Measurements from ENCODE around the gene PUS10.
"Not testable (repeated sequence)": the region's sequence is repeated elsewhere in the genome, so short reads cannot be mapped to it uniquely, and the experiment has no call there.

Gene PUS10

DNA sequence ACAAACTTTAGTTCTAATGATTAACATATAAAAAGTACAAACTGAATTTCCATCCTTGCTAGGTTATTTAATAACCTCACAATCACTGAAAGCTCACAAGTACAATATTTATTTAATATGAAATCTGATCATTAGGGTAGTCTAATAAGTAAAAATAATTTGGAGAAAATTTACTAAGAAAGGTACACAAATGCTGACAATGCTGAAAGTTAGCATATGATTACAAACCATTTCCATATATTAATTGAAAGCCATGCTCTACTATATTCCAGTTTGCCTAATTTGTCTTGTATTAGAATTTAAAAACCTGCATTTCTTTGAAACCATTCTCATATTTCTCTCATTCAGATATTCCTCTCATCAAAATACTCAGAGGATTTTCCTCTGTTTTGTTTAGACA is 8.7 kb downstream of the PUS10 start:
- no peaks in the 10 kb centered on the region for H3K9me3 ChIP-seq (ENCODE audit: control insufficient read depth, low read depth, low read length)
- H3K27me3 ChIP-seq (ENCODE audit: control insufficient read depth, insufficient read depth, low read length), result no peaks in the 10 kb centered on the region
- H3K27ac ChIP-seq (ENCODE audit: low read length), result no peak overlapping the region
- H3K36me3 ChIP-seq (ENCODE audit: control insufficient read depth, low read depth, low read length), result no peaks in the 10 kb centered on the region
- no peaks in the 10 kb centered on the region for H3K4me1 ChIP-seq (ENCODE audit: control insufficient read depth, low read depth, low read length)
- no peak overlapping the region for H3K4me3 ChIP-seq (ENCODE audit: low read length)
- H3K9ac ChIP-seq (ENCODE audit: low read length), result no peak overlapping the region

DNA sequence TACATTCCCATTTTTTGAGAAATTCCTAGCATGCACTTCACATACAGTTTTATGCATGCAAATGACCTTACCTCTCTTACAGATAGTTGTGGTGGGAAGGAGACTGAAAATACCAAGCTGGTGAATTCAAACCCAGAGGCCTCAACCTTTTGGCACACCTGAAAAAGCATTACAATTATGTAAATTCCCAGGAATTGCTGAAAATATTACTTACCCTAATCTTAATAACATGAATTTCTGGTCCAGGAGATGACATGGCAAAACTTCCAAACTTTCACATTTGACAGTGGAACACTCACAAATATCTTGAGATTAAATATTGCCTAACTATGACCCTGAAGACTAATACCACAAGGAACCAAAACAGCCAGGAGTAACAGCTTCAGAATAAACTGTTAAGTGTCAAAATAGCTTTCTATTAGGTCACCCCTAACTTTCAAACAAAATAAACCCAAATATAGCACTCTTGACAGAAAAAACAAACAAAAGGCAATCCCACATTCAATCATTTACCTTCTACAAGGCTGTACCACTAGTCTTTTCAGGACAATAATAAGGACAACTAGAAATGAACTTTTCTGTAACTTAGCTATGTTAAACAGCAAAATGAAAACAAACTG is 11.5 kb downstream of the PUS10 start:
- Histone ChIP-seq H3K27ac (ENCODE audit: low read length) (no peak overlapping the region), H3K9me3 (ENCODE audit: control insufficient read depth, low read depth, low read length) (no peaks in the 10 kb centered on the region)

DNA sequence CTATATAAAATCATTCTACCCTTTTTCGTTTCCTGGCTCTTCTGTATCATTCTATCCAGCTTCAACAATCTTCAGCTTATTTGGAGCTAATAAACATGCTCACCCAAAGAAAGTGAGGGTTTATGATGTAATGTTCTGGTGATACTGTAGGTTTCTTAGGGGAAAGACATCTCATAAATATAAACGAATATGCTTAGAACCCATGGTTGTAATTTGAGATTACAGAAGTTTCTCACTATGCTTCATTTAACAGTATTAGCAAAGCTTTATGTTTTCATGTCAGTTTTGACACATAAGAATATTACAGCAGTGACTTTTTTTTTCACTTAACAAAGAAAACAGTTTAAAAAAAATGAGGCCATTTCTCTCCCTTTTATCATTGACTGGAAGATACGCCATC is 12.3 kb downstream of the PUS10 start:
- no peak overlapping the region for H3K4me3 ChIP-seq (ENCODE audit: low read length)
- H3K27me3 ChIP-seq (ENCODE audit: control insufficient read depth, insufficient read depth, low read length), result no peaks in the 10 kb centered on the region

More for the DNA sequence above, 11.5 kb downstream of the PUS10 start:
- no peak overlapping the region for H3K9ac ChIP-seq (ENCODE audit: low read length)
- H3K4me3 ChIP-seq (ENCODE audit: low read length), result no peak overlapping the region
- H3K27me3 ChIP-seq (ENCODE audit: control insufficient read depth, insufficient read depth, low read length), result no peaks in the 10 kb centered on the region
- no peaks in the 10 kb centered on the region for H3K36me3 ChIP-seq (ENCODE audit: control insufficient read depth, low read depth, low read length)
- H3K4me1 ChIP-seq (ENCODE audit: control insufficient read depth, low read depth, low read length), result no peaks in the 10 kb centered on the region

DNA sequence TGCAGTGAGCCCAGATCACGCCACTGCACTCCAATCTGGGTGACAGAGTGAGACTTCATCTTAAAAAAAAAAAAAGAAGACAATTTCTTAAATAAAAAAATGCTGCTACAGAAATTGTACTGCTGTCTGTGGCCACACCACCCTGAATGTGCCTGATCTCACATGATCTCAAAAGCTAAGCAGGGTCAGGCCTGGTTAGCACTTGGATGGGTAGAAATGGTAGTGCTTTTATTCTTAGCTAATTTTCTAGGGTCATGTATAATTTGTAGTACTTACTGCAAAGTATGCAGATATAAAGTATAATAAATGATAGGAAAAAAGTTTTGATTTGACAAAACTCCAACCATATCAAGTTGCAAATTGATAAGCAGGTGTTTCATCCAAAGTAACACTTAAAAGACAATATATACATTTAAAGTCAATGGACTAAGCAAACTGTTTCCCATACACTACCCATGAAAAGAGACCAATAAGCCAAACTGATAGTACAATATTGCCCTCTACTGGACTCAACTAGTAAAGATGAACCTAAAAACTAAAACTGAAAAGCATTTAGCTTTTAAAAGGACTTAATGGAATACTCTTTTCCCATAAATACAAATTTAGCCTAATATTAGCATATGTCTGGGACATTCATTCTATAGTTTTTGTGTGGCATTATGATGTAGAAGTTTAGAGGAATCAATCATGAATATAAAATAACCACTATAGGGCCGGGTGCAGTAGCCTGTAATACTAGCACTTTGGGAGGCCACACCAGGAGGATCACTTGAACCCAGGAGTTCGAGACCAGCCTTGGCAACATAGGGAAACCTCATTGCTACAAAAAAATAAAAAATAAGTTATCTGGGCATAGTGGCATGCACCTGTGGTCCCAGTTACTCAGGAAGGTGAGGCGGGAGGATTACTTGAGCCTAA is 19.2 kb downstream of the PUS10 start:
- Histone ChIP-seq H3K27me3 (ENCODE audit: control insufficient read depth, insufficient read depth, low read length) (no peaks in the 10 kb centered on the region), H3K36me3 (ENCODE audit: control insufficient read depth, low read depth, low read length) (no peaks in the 10 kb centered on the region), H3K9ac (ENCODE audit: low read length) (no peak overlapping the region), H3K9me3 (ENCODE audit: control insufficient read depth, low read depth, low read length) (no peaks in the 10 kb centered on the region), H3K4me3 (ENCODE audit: low read length) (no peak overlapping the region), H3K27ac (ENCODE audit: low read length) (no peak overlapping the region), H3K4me1 (ENCODE audit: control insufficient read depth, low read depth, low read length) (no peaks in the 10 kb centered on the region)

More for the DNA sequence above, 12.3 kb downstream of the PUS10 start:
- Histone ChIP-seq H3K36me3 (ENCODE audit: control insufficient read depth, low read depth, low read length) (no peaks in the 10 kb centered on the region), H3K9me3 (ENCODE audit: control insufficient read depth, low read depth, low read length) (no peaks in the 10 kb centered on the region), H3K9ac (ENCODE audit: low read length) (no peak overlapping the region), H3K4me1 (ENCODE audit: control insufficient read depth, low read depth, low read length) (no peaks in the 10 kb centered on the region), H3K27ac (ENCODE audit: low read length) (no peak overlapping the region)

DNA sequence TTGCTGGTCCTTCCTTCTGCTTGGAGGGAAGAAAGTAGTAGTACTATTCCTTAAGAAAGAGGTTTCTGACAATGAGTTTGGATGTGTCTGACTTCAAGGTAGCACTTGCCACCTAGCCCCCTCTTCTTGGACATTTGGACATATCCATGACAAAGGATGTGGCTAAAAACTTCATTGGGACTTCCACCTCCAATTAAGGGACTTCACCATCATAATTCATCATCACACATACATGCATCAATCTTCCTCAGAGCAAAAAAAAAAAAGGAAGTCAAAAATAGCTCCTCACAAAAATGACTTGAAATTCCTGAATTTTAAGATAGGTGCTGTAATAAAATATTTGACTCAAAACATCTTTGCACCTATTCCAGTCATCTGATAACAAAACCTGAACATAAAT is 23.9 kb downstream of the PUS10 start:
- H3K27ac ChIP-seq (ENCODE audit: low read length), result no peak overlapping the region
- H3K36me3 ChIP-seq (ENCODE audit: control insufficient read depth, low read depth, low read length), result no peaks in the 10 kb centered on the region
- no peaks in the 10 kb centered on the region for H3K27me3 ChIP-seq (ENCODE audit: control insufficient read depth, insufficient read depth, low read length)
- peaks cover 12% of the 10 kb centered on the region for H3K9me3 ChIP-seq (ENCODE audit: control insufficient read depth, low read depth, low read length)
- no peak overlapping the region for H3K4me3 ChIP-seq (ENCODE audit: low read length)
- H3K9ac ChIP-seq (ENCODE audit: low read length), result no peak overlapping the region
- H3K4me1 ChIP-seq (ENCODE audit: control insufficient read depth, low read depth, low read length), result no peaks in the 10 kb centered on the region

DNA sequence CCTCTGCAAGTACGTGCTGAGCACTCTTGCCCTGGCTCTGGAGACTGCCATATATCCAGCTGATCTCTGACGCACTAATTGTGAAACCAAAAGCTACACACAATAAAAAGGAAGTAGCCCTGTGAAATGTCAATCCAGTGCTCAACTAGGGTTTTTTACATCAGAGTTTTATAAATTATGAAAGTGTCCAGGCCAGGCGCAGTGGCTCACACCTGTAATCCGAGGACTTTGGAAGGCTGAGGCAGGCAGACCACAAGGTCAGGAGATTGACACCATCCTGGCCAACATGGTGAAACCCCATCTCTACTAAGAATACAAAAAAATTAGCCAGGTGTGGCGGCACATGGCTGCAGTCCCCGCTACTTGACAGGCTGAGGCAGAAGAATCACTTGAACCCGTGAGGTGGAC is 25.1 kb downstream of the PUS10 start:
- Histone ChIP-seq H3K36me3 (ENCODE audit: control insufficient read depth, low read depth, low read length) (no peaks in the 10 kb centered on the region), H3K4me3 (ENCODE audit: low read length) (no peak overlapping the region), H3K27me3 (ENCODE audit: control insufficient read depth, insufficient read depth, low read length) (no peaks in the 10 kb centered on the region), H3K4me1 (ENCODE audit: control insufficient read depth, low read depth, low read length) (no peaks in the 10 kb centered on the region), H3K27ac (ENCODE audit: low read length) (no peak overlapping the region), H3K9me3 (ENCODE audit: control insufficient read depth, low read depth, low read length) (peaks cover 12% of the 10 kb centered on the region), H3K9ac (ENCODE audit: low read length) (no peak overlapping the region)

DNA sequence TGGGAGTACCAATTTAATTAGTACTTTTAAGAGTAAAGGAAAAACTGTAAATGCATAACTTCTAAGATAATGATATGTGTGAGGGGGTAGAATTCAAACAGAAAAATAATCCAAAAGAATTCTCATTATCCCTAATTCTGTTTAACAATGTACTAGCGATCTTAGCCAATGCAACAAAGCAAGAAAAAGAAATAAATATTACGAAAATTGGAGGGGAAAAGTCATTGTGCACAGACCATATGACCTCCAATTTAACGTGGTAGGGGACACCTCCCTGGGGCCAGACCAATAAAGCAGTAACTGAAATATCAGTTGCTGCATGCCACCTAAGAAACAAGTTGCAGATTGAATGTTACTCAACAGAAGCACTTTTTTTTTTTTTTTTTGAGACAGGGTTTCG is 26.4 kb downstream of the PUS10 start:
- Histone ChIP-seq H3K4me1 (ENCODE audit: control insufficient read depth, low read depth, low read length) (no peaks in the 10 kb centered on the region), H3K27me3 (ENCODE audit: control insufficient read depth, insufficient read depth, low read length) (no peaks in the 10 kb centered on the region)

DNA sequence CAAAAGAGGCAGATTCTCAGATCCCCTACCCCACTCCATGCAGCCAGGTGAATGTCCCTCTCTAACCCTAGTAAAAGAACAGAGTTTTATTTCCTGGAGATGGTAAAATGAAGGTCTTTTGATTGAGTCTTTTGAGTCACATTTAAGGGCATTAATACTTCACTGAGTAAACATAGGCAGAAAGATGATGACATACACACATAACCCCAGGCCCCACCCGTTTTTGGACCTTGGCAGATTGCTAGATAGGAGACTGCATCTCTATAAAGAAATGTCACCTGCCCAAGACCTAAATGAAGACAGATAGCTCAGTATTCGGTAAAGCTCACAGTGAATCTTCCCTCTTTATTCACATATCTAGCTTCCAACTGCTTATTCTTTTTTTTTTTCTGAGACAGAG is 28.8 kb downstream of the PUS10 start:
- Histone ChIP-seq H3K27ac (ENCODE audit: low read length) (no peak overlapping the region), H3K4me1 (ENCODE audit: control insufficient read depth, low read depth, low read length) (no peaks in the 10 kb centered on the region)

More for the DNA sequence above, 26.4 kb downstream of the PUS10 start:
- Histone ChIP-seq H3K9me3 (ENCODE audit: control insufficient read depth, low read depth, low read length) (peaks cover 12% of the 10 kb centered on the region), H3K36me3 (ENCODE audit: control insufficient read depth, low read depth, low read length) (no peaks in the 10 kb centered on the region), H3K4me3 (ENCODE audit: low read length) (no peak overlapping the region), H3K9ac (ENCODE audit: low read length) (no peak overlapping the region), H3K27ac (ENCODE audit: low read length) (no peak overlapping the region)

DNA sequence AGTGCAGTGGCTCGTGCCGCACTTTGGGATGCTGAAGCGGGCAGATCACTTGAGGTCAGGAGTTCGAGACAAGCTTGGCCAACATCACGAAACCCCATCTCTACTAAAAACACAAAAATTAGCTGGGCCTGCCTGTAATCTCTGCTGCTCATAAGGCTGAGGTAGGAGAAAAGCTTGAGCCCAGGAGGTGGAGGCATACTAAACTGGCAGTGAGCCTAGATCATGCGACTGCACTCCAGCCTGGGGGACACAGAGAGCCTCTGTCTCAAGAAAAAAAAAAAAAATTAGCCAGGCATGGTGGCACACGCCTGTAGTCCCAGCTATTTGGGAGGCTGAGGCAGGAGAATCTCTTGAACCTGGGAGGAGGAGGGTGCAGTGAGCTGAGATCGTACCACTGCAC is 30.4 kb downstream of the PUS10 start:
- not testable (repeated sequence) for H3K36me3 ChIP-seq (ENCODE audit: control insufficient read depth, low read depth, low read length); H3K9ac ChIP-seq (ENCODE audit: low read length); H3K4me1 ChIP-seq (ENCODE audit: control insufficient read depth, low read depth, low read length); H3K27me3 ChIP-seq (ENCODE audit: control insufficient read depth, insufficient read depth, low read length); H3K4me3 ChIP-seq (ENCODE audit: low read length); H3K27ac ChIP-seq (ENCODE audit: low read length)
- H3K9me3 ChIP-seq (ENCODE audit: control insufficient read depth, low read depth, low read length), result peaks cover 12% of the 10 kb centered on the region

More for the DNA sequence above, 28.8 kb downstream of the PUS10 start:
- Histone ChIP-seq H3K36me3 (ENCODE audit: control insufficient read depth, low read depth, low read length) (no peaks in the 10 kb centered on the region), H3K9me3 (ENCODE audit: control insufficient read depth, low read depth, low read length) (peaks cover 12% of the 10 kb centered on the region), H3K27me3 (ENCODE audit: control insufficient read depth, insufficient read depth, low read length) (no peaks in the 10 kb centered on the region), H3K4me3 (ENCODE audit: low read length) (no peak overlapping the region), H3K9ac (ENCODE audit: low read length) (no peak overlapping the region)

DNA sequence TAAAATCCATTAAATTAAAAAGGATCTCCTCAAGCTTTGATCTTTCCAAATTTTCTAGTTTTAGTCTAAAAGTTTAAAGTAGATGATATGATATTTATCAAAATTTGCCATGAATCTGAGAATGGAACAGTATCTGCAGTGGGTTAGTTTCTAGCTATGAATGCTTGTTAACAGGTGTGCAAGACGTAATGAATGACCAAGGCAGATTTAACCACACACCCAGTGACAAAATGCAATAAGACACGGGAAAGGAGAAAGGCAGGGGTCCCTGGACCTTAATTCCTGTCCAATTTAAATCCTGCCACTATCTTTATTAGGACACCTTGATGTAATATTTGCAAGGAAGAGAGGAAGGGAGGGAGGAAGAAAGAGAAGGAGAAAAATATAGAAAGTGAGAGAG is 31.0 kb downstream of the PUS10 start:
- Histone ChIP-seq H3K27ac (ENCODE audit: low read length) (no peak overlapping the region), H3K36me3 (ENCODE audit: control insufficient read depth, low read depth, low read length) (no peaks in the 10 kb centered on the region), H3K27me3 (ENCODE audit: control insufficient read depth, insufficient read depth, low read length) (no peaks in the 10 kb centered on the region), H3K9me3 (ENCODE audit: control insufficient read depth, low read depth, low read length) (peaks cover 9% of the 10 kb centered on the region), H3K4me3 (ENCODE audit: low read length) (no peak overlapping the region), H3K4me1 (ENCODE audit: control insufficient read depth, low read depth, low read length) (no peaks in the 10 kb centered on the region), H3K9ac (ENCODE audit: low read length) (no peak overlapping the region)

DNA sequence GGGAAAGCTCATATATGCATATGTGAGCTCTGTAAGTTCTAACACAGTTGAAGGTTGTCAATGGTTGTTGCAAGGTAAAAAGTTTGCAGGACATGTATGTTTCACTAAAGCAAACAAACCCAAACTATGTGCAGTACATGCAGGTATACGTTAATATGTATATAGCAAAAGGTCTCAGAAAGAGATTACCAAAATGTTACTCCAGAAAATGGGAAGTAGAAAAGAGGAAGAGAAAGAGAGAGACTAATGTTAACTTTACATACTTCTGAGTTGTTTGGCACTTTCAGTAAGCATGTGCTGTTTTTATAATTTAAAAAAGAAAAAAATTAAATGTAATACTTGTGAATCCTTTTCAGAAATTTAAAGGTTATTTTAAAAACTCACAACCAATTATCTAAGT is 33.3 kb downstream of the PUS10 start:
- Histone ChIP-seq H3K4me1 (ENCODE audit: control insufficient read depth, low read depth, low read length) (no peaks in the 10 kb centered on the region), H3K9me3 (ENCODE audit: control insufficient read depth, low read depth, low read length) (no peaks in the 10 kb centered on the region), H3K27me3 (ENCODE audit: control insufficient read depth, insufficient read depth, low read length) (no peaks in the 10 kb centered on the region), H3K9ac (ENCODE audit: low read length) (no peak overlapping the region), H3K36me3 (ENCODE audit: control insufficient read depth, low read depth, low read length) (no peaks in the 10 kb centered on the region), H3K4me3 (ENCODE audit: low read length) (no peak overlapping the region), H3K27ac (ENCODE audit: low read length) (no peak overlapping the region)

DNA sequence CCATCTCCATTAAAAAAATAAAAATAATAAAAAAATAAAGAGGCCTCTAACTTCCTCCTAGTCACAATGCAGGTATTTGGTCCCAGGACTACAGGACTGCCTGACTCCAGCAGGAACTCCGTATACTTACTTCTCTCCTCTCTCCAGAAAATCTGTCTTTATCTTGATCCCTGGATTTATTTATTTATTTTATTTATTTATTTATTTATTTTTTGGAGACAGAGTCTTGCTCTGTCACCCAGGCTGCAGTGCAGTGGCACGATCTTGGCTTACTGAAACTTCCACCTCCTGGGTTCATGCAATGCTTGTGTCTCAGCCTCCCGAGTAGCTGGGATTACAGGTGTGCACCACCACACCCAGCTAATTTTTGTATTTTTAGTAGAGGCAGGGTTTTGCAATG is 36.0 kb downstream of the PUS10 start:
- H3K9ac ChIP-seq (ENCODE audit: low read length); H3K27ac ChIP-seq (ENCODE audit: low read length); H3K4me1 ChIP-seq (ENCODE audit: control insufficient read depth, low read depth, low read length); H3K4me3 ChIP-seq (ENCODE audit: low read length); H3K9me3 ChIP-seq (ENCODE audit: control insufficient read depth, low read depth, low read length); H3K36me3 ChIP-seq (ENCODE audit: control insufficient read depth, low read depth, low read length); H3K27me3 ChIP-seq (ENCODE audit: control insufficient read depth, insufficient read depth, low read length): not testable (repeated sequence)

Data from iPS-18a (cell line).